HEK293T (cell line): ENCODE results near the gene LPCAT4.

Source experiments
- BHLHE40 ChIP-seq: fragments of 450-650 bp; IDR thresholded peaks from 2 replicates; pipeline ENCODE4 v1.6.1; 2016; ENCODE audit warnings: mild to moderate bottlenecking, moderate library complexity, borderline replicate concordance
- ELF4 ChIP-seq: fragments of 450-650 bp; IDR thresholded peaks from 2 replicates; pipeline ENCODE4 v1.6.1; 2017; ENCODE audit warnings: antibody characterized with exemption
- FOXA1 ChIP-seq: fragments of 450-650 bp; IDR thresholded peaks from 2 replicates; pipeline ENCODE4 v1.6.1; 2016; ENCODE audit warnings: mild to moderate bottlenecking
- FOXK2 ChIP-seq: fragments of 450-650 bp; IDR thresholded peaks from 2 replicates; pipeline ENCODE4 v1.6.1; 2016; ENCODE audit warnings: mild to moderate bottlenecking
- L3MBTL2 ChIP-seq: fragments of 450-650 bp; conservative IDR thresholded peaks from 2 replicates; pipeline ENCODE4 v1.6.1; 2016; ENCODE audit warnings: mild to moderate bottlenecking
- LEF1 ChIP-seq: fragments of 450-650 bp; IDR thresholded peaks from 2 replicates; pipeline ENCODE4 v1.6.1; 2017; ENCODE audit warnings: mild to moderate bottlenecking, borderline replicate concordance
- SP1 ChIP-seq: fragments of 450-650 bp; IDR thresholded peaks from 2 replicates; pipeline ENCODE4 v1.6.1; 2017
- SUZ12 ChIP-seq: fragments of 450-650 bp; IDR thresholded peaks from 2 replicates; pipeline ENCODE4 v1.6.1; 2016; ENCODE audit warnings: mild to moderate bottlenecking
- TF ChIP-seq, protein P1 (sequence below): fragments of 450-650 bp; IDR thresholded peaks from 2 replicates; pipeline ENCODE4 v1.6.1; 2016

DNA sequence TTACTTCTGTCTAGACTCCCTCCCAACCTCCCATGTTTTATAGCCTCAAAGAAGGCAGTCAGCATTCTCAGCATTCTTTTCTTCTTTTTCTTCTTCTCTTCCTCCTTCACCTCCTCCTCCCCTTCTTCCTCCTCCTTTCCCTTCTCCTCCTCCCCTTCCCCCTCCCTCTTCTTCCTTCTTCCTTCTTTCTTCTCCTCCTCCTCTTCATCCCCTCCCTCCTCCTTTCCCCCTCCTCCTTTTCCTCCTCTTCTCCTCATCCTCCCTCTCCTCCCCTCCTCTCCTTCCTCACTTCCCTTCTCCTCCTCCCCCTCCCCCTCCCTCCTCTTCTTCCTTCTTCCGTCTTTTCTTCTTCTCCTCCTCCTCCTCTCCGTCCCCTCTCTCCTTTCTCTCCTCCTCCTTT, 3.6 kb upstream of the LPCAT4 start:
- no peak for TF ChIP-seq SP1
- no peak for TF ChIP-seq FOXA1
- TF ChIP-seq, protein P1, sequence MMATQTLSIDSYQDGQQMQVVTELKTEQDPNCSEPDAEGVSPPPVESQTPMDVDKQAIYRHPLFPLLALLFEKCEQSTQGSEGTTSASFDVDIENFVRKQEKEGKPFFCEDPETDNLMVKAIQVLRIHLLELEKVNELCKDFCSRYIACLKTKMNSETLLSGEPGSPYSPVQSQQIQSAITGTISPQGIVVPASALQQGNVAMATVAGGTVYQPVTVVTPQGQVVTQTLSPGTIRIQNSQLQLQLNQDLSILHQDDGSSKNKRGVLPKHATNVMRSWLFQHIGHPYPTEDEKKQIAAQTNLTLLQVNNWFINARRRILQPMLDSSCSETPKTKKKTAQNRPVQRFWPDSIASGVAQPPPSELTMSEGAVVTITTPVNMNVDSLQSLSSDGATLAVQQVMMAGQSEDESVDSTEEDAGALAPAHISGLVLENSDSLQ: no peak
- no peak for TF ChIP-seq ELF4
- TF ChIP-seq SUZ12: no peak
- no peak for TF ChIP-seq BHLHE40
- no peak for TF ChIP-seq FOXK2
- TF ChIP-seq L3MBTL2: no peak
- no peak for TF ChIP-seq LEF1
